UCSD-AML1 (cell line): Measurements from ENCODE around the gene PLTP.
A peak's percentile ranks its signal among the peaks of the same experiment; 100 is the strongest.
"Not testable (repeated sequence)": the region's sequence is repeated elsewhere in the genome, so short reads cannot be mapped to it uniquely, and the experiment has no call there.

ENCODE experiments used
- DNase-seq: peaks from one replicate; lab custom pipeline; 2025; ENCODE audit not compliant: unreplicated experiment; lab: John Stamatoyannopoulos, UW

Gene PLTP

GRCh38 chr20:45880988-45881788 is 30.8 kb downstream of the PLTP start, which contains the start of gene ZSWIM1:
Gene ZSWIM1 (plus strand): TSS chr20:45881227. CDS start chr20:45882593, 1,366 bp downstream.
- peak; percentile 99 for DNase-seq

GRCh38 chr20:45878076-45878761 is 33.7 kb downstream of the PLTP start:
- DNase-seq: no peak

GRCh38 chr20:45874576-45874975 is 37.4 kb downstream of the PLTP start:
- no peak for DNase-seq

GRCh38 chr20:45874104-45874481 is 37.9 kb downstream of the PLTP start:
- not testable (repeated sequence) for DNase-seq

GRCh38 chr20:45873409-45874103 is 38.4 kb downstream of the PLTP start:
- DNase-seq: no peak

GRCh38 chr20:45872626-45873025 is 39.3 kb downstream of the PLTP start:
- no peak for DNase-seq

GRCh38 chr20:45867819-45868176 is 44.2 kb downstream of the PLTP start:
- DNase-seq: no peak

- DNase-seq: no peak
Measured at GRCh38 chr20:45867136-45867818, 44.7 kb downstream of the PLTP start.

GRCh38 chr20:45866454-45866853 is 45.5 kb downstream of the PLTP start:
- DNase-seq: no peak

- DNase-seq: no peak
Measured at GRCh38 chr20:45863543-45864470, 48.1 kb downstream of the PLTP start.

- no peak for DNase-seq
Measured at GRCh38 chr20:45861221-45862075, 50.5 kb downstream of the PLTP start.

GRCh38 chr20:45860560-45861220 is 51.3 kb downstream of the PLTP start:
- no peak for DNase-seq

- DNase-seq: no peak
Measured at GRCh38 chr20:45859916-45860315, 52.0 kb downstream of the PLTP start.

GRCh38 chr20:45857882-45858216 is 54.1 kb downstream of the PLTP start:
- DNase-seq: no peak

- DNase-seq: peak; percentile 90
Measured at GRCh38 chr20:45857114-45857881, 54.7 kb downstream of the PLTP start, which contains the start of the genes ACOT8 and ZSWIM3. Gene ACOT8 (minus strand): TSS chr20:45857392. CDS start chr20:45857315, 77 bp downstream. Gene ZSWIM3 (plus strand): TSS chr20:45857614. CDS start chr20:45857826, 212 bp downstream.

GRCh38 chr20:45853484-45853883 is 58.5 kb downstream of the PLTP start:
- no peak for DNase-seq

- DNase-seq: no peak
Measured at GRCh38 chr20:45852326-45852725, 59.6 kb downstream of the PLTP start.

GRCh38 chr20:45851501-45851900 is 60.5 kb downstream of the PLTP start:
- no peak for DNase-seq
